ENCODE results near the gene ANAPC1. TPM values are rescaled to one million over a fixed set of nuclear protein-coding genes. Genes with fewer than 3 reads are reported as not detected.
A peak's percentile ranks its signal among the peaks of the same experiment; 100 is the strongest.
"Not testable (repeated sequence)": the region's sequence is repeated elsewhere in the genome, so short reads cannot be mapped to it uniquely, and the experiment has no call there.

Gene ANAPC1
- total RNA-seq, 3 donors from 2014 or later = 103 to 112 (median 108) TPM

DNA sequence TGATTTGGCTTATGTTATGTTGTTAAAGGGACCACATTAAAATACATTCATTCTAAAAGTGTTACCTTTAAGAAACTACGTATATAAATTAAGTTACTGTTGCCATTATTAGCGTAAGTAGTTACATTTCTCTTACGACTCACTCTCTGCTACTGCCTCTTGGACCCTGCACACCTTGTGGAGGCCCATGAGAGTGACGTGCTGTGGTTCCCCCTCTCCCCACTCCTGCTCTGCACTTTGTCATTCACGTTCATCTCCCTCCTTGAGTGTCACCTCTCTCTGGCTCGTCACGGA is 13.6 kb upstream of the ANAPC1 start:
- H3K9me3 Mint-ChIP-seq = no peaks in the 10 kb centered on the region
- H3K4me1 Mint-ChIP-seq (ENCODE audit: low read depth) = peaks cover 6% of the 10 kb centered on the region
- H3K4me3 Mint-ChIP-seq = peak overlapping the region; percentile 77
- DNase-seq (no peak), ATAC-seq (no peak)
- H3K27me3 Mint-ChIP-seq (ENCODE audit: low read depth) = peaks cover 13% of the 10 kb centered on the region
- H3K36me3 Mint-ChIP-seq (ENCODE audit: insufficient read depth) = no peaks in the 10 kb centered on the region

- DNase-seq = no peak
- H3K4me3 Mint-ChIP-seq = no peak overlapping the region
- peaks cover 13% of the 10 kb centered on the region for H3K27me3 Mint-ChIP-seq (ENCODE audit: low read depth)
- H3K4me1 Mint-ChIP-seq (ENCODE audit: low read depth) = peaks cover 6% of the 10 kb centered on the region
- no peaks in the 10 kb centered on the region for H3K9me3 Mint-ChIP-seq
- no peaks in the 10 kb centered on the region for H3K36me3 Mint-ChIP-seq (ENCODE audit: insufficient read depth)
- ATAC-seq = no peak
These were observed 12.6 kb upstream of the ANAPC1 start for GRCh38 chr2:111896576-111896975.

DNA sequence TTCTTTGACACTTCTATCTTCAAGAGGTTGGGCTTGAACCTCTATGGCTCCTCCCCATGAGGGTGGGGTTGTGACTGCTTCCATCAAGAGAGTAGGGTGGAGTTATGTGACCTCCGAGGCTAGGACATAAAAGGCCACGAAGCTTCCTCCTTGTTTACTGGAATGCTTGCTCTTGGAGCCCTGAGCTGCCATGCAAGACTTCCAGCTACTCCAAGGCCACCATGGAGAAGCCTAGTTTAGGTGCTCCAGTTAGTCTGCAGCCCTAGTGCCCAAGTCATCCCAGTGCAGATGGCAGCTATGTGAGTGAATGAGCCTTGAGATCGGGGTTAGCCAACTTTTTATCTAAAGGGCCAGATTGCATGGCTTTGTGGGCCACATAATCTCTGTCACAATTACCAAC is 12.0 kb upstream of the ANAPC1 start:
- Mint-ChIP-seq H3K4me3 (no peak overlapping the region), H3K27me3 (ENCODE audit: low read depth) (peaks cover 13% of the 10 kb centered on the region), H3K9me3 (no peaks in the 10 kb centered on the region), H3K36me3 (ENCODE audit: insufficient read depth) (no peaks in the 10 kb centered on the region), H3K4me1 (ENCODE audit: low read depth) (peaks cover 6% of the 10 kb centered on the region)
- no peak for ATAC-seq
- DNase-seq = no peak

GRCh38 chr2:111884592-111884964 is 585 bp upstream of the ANAPC1 start:
- Mint-ChIP-seq H3K9me3 (no peaks in the 10 kb centered on the region), H3K27me3 (ENCODE audit: low read depth) (no peaks in the 10 kb centered on the region), H3K4me3 (peak overlapping the region; percentile 96), H3K36me3 (ENCODE audit: insufficient read depth) (peaks cover 4% of the 10 kb centered on the region), H3K4me1 (ENCODE audit: low read depth) (peaks cover 16% of the 10 kb centered on the region)
- ATAC-seq (peak; percentile 3 to 5), DNase-seq (no peak)

DNA sequence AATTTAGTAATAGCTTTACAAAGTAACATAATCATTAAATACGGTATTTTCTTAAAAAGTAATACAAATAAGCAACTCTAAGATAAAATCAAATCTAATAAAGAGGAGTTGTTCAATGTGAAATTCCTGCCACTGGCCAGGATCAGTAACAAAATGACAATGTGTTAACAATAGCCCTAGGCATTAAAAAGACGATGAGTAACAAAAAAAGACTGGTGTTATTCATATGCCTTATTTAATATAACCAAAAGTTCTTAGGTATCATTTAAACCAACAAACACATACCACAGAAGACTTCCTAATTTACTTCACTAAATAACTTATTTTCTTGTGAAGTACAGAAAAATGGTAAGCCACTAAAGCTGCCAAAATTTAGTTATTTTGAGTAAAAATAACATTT is 11.2 kb downstream of the ANAPC1 start:
- not testable (repeated sequence) for H3K4me1 Mint-ChIP-seq (ENCODE audit: low read depth); ATAC-seq; DNase-seq; H3K27me3 Mint-ChIP-seq (ENCODE audit: low read depth); H3K4me3 Mint-ChIP-seq; H3K9me3 Mint-ChIP-seq
- H3K36me3 Mint-ChIP-seq (ENCODE audit: insufficient read depth) = peaks cover 37% of the 10 kb centered on the region

- peaks cover 17% of the 10 kb centered on the region for H3K36me3 Mint-ChIP-seq (ENCODE audit: insufficient read depth)
- H3K4me1 Mint-ChIP-seq (ENCODE audit: low read depth); DNase-seq; H3K9me3 Mint-ChIP-seq; H3K27me3 Mint-ChIP-seq (ENCODE audit: low read depth); ATAC-seq; H3K4me3 Mint-ChIP-seq: not testable (repeated sequence)
These were observed 18.9 kb downstream of the ANAPC1 start for GRCh38 chr2:111865124-111865523.

DNA sequence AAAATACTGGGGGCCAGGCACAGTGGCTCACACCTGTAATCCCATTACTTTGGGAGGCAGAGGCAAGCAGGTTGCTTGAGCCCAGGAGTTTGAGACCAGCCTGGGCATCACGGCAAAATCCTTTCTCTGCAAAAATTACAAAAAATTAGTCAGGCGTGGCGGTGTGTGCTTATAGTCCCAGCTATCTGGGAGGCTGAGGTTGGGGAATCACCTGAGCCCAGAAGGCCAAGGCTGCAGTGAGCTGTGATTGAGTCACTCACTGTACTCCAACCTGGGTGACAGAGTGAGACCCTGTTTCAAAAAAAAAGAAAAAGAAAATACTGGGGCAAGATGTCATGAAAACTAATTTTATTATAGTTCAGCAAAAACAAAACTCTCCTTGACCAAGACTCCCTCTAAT is 24.0 kb downstream of the ANAPC1 start:
- H3K36me3 Mint-ChIP-seq (ENCODE audit: insufficient read depth) = peaks cover 28% of the 10 kb centered on the region
- not testable (repeated sequence) for DNase-seq; H3K27me3 Mint-ChIP-seq (ENCODE audit: low read depth); H3K4me1 Mint-ChIP-seq (ENCODE audit: low read depth); H3K4me3 Mint-ChIP-seq; H3K9me3 Mint-ChIP-seq
- peak; percentile 30 to 48 for ATAC-seq

DNA sequence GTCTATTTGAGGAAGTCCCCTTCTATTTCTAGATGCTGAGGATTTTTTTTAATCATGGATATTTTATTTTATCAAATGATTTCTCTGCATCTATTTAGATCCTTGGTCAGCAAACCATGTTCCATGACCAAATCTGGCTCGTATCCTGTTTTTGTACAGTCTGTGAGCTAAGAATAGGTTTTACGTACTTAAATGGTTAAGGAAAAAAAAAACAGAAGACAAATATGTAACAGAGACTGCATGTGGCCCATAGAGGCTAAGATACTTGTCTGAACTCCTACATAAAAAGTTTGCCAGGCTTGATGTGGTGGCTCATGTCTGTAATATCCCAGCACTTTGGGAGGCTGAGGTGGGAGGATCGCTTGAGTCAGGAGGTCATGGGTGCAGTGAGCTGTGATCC is 31.4 kb downstream of the ANAPC1 start:
- not testable (repeated sequence) for H3K4me3 Mint-ChIP-seq; H3K4me1 Mint-ChIP-seq (ENCODE audit: low read depth); H3K27me3 Mint-ChIP-seq (ENCODE audit: low read depth); H3K9me3 Mint-ChIP-seq; DNase-seq; ATAC-seq
- peaks cover 34% of the 10 kb centered on the region for H3K36me3 Mint-ChIP-seq (ENCODE audit: insufficient read depth)

GRCh38 chr2:111850646-111851045 is 33.3 kb downstream of the ANAPC1 start:
- peak in 1 of 2 donors; percentile 43 for ATAC-seq
- not testable (repeated sequence) for DNase-seq; H3K9me3 Mint-ChIP-seq; H3K27me3 Mint-ChIP-seq (ENCODE audit: low read depth); H3K4me3 Mint-ChIP-seq; H3K4me1 Mint-ChIP-seq (ENCODE audit: low read depth)
- peaks cover 29% of the 10 kb centered on the region for H3K36me3 Mint-ChIP-seq (ENCODE audit: insufficient read depth)

DNA sequence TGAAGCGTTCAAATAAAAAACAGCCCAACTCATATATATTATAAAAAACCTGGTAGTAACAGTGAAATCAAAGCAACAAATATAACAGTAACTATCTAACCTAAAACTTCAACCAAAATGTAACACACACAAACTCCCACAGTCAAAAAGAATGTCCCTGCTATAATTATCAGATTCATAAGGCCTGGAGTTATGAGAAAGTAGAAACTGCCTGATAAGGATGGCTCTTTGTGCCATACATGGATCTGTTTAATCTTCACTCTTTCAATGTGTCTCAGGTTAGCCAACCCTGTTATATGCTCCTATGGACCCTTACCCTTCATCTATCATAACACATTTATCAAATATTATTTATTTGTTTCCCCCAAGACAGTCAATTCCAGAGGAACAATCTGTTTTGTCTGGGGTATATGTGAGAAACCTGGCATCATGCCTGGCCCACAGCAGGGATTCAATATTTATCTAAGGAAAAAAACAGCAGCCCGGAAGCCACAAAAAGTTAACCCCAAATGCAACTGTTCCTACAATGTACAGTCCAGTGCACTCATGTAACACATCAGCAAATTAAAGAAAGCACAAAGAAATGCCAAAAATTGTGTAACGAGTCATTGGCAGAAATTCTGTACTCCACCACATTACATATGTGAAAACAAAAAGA is 44.2 kb downstream of the ANAPC1 start:
- peaks cover 20% of the 10 kb centered on the region for H3K36me3 Mint-ChIP-seq (ENCODE audit: insufficient read depth)
- not testable (repeated sequence) for H3K27me3 Mint-ChIP-seq (ENCODE audit: low read depth); H3K4me1 Mint-ChIP-seq (ENCODE audit: low read depth); H3K4me3 Mint-ChIP-seq; ATAC-seq; DNase-seq; H3K9me3 Mint-ChIP-seq

- H3K36me3 Mint-ChIP-seq (ENCODE audit: insufficient read depth) = peaks cover 27% of the 10 kb centered on the region
- H3K9me3 Mint-ChIP-seq; H3K4me3 Mint-ChIP-seq; H3K4me1 Mint-ChIP-seq (ENCODE audit: low read depth); DNase-seq; ATAC-seq; H3K27me3 Mint-ChIP-seq (ENCODE audit: low read depth): not testable (repeated sequence)
These were observed 45.0 kb downstream of the ANAPC1 start for GRCh38 chr2:111838992-111839391.

DNA sequence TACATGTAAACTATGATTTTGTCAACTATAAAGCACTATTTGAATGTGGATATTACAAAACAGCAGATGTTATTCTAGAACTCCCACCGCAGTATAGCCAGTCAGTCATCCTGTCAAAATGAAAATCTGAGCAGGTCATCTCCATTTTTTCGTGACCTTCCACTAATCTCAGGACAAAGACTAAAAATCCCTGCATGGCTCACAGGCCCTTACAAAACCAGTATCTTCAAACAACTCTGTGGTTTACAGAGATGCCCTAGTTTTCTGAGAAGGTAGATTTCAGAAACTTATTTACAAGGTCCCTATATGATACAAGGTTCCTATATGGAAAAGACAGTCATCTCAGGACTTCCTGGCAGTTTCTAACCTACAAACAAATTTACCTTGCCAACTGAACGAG is 49.8 kb downstream of the ANAPC1 start:
- H3K36me3 Mint-ChIP-seq (ENCODE audit: insufficient read depth) = peaks cover 27% of the 10 kb centered on the region
- not testable (repeated sequence) for H3K4me1 Mint-ChIP-seq (ENCODE audit: low read depth); H3K9me3 Mint-ChIP-seq; H3K4me3 Mint-ChIP-seq; H3K27me3 Mint-ChIP-seq (ENCODE audit: low read depth); DNase-seq
- ATAC-seq = peak; percentile 48 to 57

DNA sequence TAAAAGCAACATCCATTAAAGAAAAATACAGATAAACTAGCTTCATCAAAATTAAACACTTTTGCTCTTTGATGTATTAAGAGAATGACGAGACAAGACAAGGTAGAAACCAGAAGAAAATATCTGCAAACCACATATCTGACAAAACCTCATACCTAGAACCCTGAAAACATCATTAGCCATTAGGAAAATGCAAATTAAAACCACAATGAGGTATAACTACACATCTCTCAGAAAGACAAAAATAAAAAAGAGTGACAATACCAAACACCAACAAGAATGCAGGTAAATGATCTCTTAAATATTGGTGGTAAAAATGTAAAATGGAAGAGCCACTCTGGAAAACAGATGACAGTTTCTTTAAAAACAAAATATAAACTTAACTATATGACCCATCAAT is 53.5 kb downstream of the ANAPC1 start:
- not testable (repeated sequence) for H3K9me3 Mint-ChIP-seq; H3K27me3 Mint-ChIP-seq (ENCODE audit: low read depth)
- peaks cover 40% of the 10 kb centered on the region for H3K36me3 Mint-ChIP-seq (ENCODE audit: insufficient read depth)

DNA sequence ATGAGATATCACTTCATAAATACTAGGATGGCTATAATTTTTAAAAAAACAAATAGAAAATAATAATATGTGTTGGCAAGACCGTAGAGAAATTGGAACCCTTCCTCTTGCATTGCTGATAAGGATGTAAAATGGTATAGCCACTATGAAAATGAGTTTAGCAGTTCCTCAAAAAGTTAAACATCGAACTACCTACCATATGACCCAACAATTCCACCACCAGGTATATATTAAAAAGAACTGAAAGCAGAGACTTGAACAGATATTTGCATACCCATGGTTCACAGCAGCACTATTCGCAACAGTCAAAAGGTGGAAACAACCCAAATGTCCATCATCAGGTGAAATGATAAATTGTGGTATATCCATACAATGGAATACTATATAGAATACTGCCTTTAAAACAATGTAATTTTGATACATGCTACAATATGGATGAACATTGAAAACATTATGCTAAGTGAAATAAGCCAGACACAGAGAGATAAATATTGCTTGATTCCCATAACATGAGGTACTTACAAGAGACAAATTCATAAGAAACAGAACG is 55.7 kb downstream of the ANAPC1 start:
- DNase-seq; ATAC-seq; H3K9me3 Mint-ChIP-seq; H3K4me3 Mint-ChIP-seq; H3K27me3 Mint-ChIP-seq (ENCODE audit: low read depth); H3K4me1 Mint-ChIP-seq (ENCODE audit: low read depth): not testable (repeated sequence)
- peaks cover 33% of the 10 kb centered on the region for H3K36me3 Mint-ChIP-seq (ENCODE audit: insufficient read depth)

More for the DNA sequence above, 53.5 kb downstream of the ANAPC1 start:
- not testable (repeated sequence) for H3K4me3 Mint-ChIP-seq; DNase-seq; ATAC-seq; H3K4me1 Mint-ChIP-seq (ENCODE audit: low read depth)

- not testable (repeated sequence) for H3K9me3 Mint-ChIP-seq; H3K36me3 Mint-ChIP-seq (ENCODE audit: insufficient read depth); DNase-seq; H3K27me3 Mint-ChIP-seq (ENCODE audit: low read depth); H3K4me3 Mint-ChIP-seq; H3K4me1 Mint-ChIP-seq (ENCODE audit: low read depth)
- peak in 1 of 2 donors; percentile 43 for ATAC-seq
These were observed 70.9 kb downstream of the ANAPC1 start for GRCh38 chr2:111812970-111813622.
